HG03280 (cell line): Measurements from ENCODE around the gene MCF2L.
"Not testable (repeated sequence)": the region's sequence is repeated elsewhere in the genome, so short reads cannot be mapped to it uniquely, and the experiment has no call there.

Source experiments
- ATAC-seq: cut with Tn5 transposase; IDR thresholded peaks from one replicate; pipeline ENCODE4 v1.9.1; 2021; ENCODE audit warnings: mild to moderate bottlenecking, moderate library complexity; ENCODE audit not compliant: unreplicated experiment

MCF2L gene

GRCh38 chr13:113105032-113105920 lies 136.3 kb downstream of the MCF2L start, which contains the start of gene F7:
TSS of gene F7 (plus strand) at chr13:113105791. CDS start at chr13:113105842, 51 bp downstream.
- no peak for ATAC-seq

- ATAC-seq = no peak
Measured at GRCh38 chr13:113105921-113106452, 137.0 kb downstream of the MCF2L start.

- ATAC-seq = no peak
Measured at GRCh38 chr13:113106711-113107351, 137.8 kb downstream of the MCF2L start.

- ATAC-seq = not testable (repeated sequence)
Measured at GRCh38 chr13:113108521-113108920, 139.5 kb downstream of the MCF2L start.

GRCh38 chr13:113109151-113110047 lies 140.4 kb downstream of the MCF2L start:
- ATAC-seq = no peak

GRCh38 chr13:113110048-113110851 lies 141.2 kb downstream of the MCF2L start:
- no peak for ATAC-seq

GRCh38 chr13:113110852-113111315 lies 141.9 kb downstream of the MCF2L start:
- no peak for ATAC-seq

- not testable (repeated sequence) for ATAC-seq
Measured at GRCh38 chr13:113111821-113112220, 142.8 kb downstream of the MCF2L start.

GRCh38 chr13:113112475-113112874 lies 143.5 kb downstream of the MCF2L start:
- ATAC-seq = not testable (repeated sequence)

- no peak for ATAC-seq
Measured at GRCh38 chr13:113112893-113113845, 144.2 kb downstream of the MCF2L start.

- ATAC-seq = no peak
Measured at GRCh38 chr13:113113846-113114271, 144.8 kb downstream of the MCF2L start.

- no peak for ATAC-seq
Measured at GRCh38 chr13:113114511-113115362, 145.7 kb downstream of the MCF2L start.

GRCh38 chr13:113115363-113116205 lies 146.6 kb downstream of the MCF2L start:
- no peak for ATAC-seq

GRCh38 chr13:113116206-113116800 lies 147.3 kb downstream of the MCF2L start:
- no peak for ATAC-seq

- no peak for ATAC-seq
Measured at GRCh38 chr13:113116871-113117271, 147.9 kb downstream of the MCF2L start.

- no peak for ATAC-seq
Measured at GRCh38 chr13:113117335-113117872, 148.4 kb downstream of the MCF2L start.
